Neural progenitor cell (in vitro differentiated cells): ENCODE results near the gene SLC35E1. TPM values are rescaled to one million over a fixed set of nuclear protein-coding genes. Genes with fewer than 3 reads are reported as not detected.

Source experiments
- DNase-seq: peaks from one replicate; pipeline ENCODE4 v3.0.0-alpha.2; 2016; ENCODE audit warnings: low spot score
- H2AFZ ChIP-seq: fragments of 200-600 bp; sonication (generic); replicated peaks from 2 replicates; pipeline ENCODE4 v1.6.1; 2016; ENCODE audit warnings: antibody characterized with exemption
- H3F3A ChIP-seq: fragments of 200-600 bp; sonication (generic); 2 replicates; pipeline ENCODE4 v1.6.1; 2016; ENCODE audit warnings: antibody characterized with exemption, low read depth
- H3K27ac ChIP-seq: fragments of 200-600 bp; sonication (generic); 2 replicates; pipeline ENCODE4 v1.5.1; 2016; ENCODE audit warnings: mild to moderate bottlenecking
- H3K27me3 ChIP-seq: fragments of 200-600 bp; sonication (generic); 2 replicates; pipeline ENCODE4 v1.6.1; 2016; ENCODE audit warnings: mild to moderate bottlenecking, moderate library complexity
- H3K36me3 ChIP-seq: fragments of 200-600 bp; sonication (generic); 2 replicates; pipeline ENCODE4 v1.5.1; 2016
- H3K4me1 ChIP-seq: fragments of 200-600 bp; sonication (generic); 2 replicates; pipeline ENCODE4 v1.6.1; 2016; ENCODE audit warnings: mixed run types
- H3K4me2 ChIP-seq: fragments of 200-600 bp; sonication (generic); 2 replicates; pipeline ENCODE4 v1.6.1; 2016
- H3K4me3 ChIP-seq: fragments of 200-600 bp; sonication (generic); 2 replicates; pipeline ENCODE4 v1.5.1; 2016
- H3K79me2 ChIP-seq: fragments of 200-600 bp; sonication (generic); 2 replicates; pipeline ENCODE4 v1.6.1; 2016; ENCODE audit warnings: low read depth
- H3K9ac ChIP-seq: fragments of 200-600 bp; sonication (generic); 2 replicates; pipeline ENCODE4 v1.6.1; 2016
- H3K9me3 ChIP-seq: fragments of 200-600 bp; sonication (generic); 2 replicates; pipeline ENCODE4 v1.5.1; 2016; ENCODE audit warnings: low read depth
- H4K20me1 ChIP-seq: fragments of 200-600 bp; sonication (generic); 2 replicates; pipeline ENCODE4 v1.6.1; 2016; ENCODE audit warnings: low read depth
- H3K27ac Mint-ChIP-seq: 3 replicates; pipeline ENCODE4 v1.8.0; 2021; ENCODE audit warnings: mixed read lengths
- H3K27me3 Mint-ChIP-seq: 2 replicates; pipeline ENCODE4 v1.8.0; 2022; ENCODE audit warnings: low read depth, mild to moderate bottlenecking, inconsistent platforms, moderate library complexity, mixed read lengths; ENCODE audit not compliant: insufficient read depth
- H3K36me3 Mint-ChIP-seq: 3 replicates; pipeline ENCODE4 v1.8.0; 2021; ENCODE audit warnings: mixed read lengths
- H3K4me1 Mint-ChIP-seq: 3 replicates; pipeline ENCODE4 v1.8.0; 2021; ENCODE audit warnings: mixed read lengths
- H3K4me3 Mint-ChIP-seq: 3 replicates; pipeline ENCODE4 v1.8.0; 2021; ENCODE audit warnings: mild to moderate bottlenecking, moderate library complexity, mixed read lengths
- H3K9me3 Mint-ChIP-seq: 3 replicates; pipeline ENCODE4 v1.8.0; 2020; ENCODE audit warnings: mixed read lengths
- CTCF ChIP-seq: fragments of 200-600 bp; sonication (generic); IDR thresholded peaks from 2 replicates; pipeline ENCODE4 v1.5.1; 2017; ENCODE audit warnings: antibody characterized with exemption, mild to moderate bottlenecking
- EZH2 ChIP-seq: fragments of 200-600 bp; sonication (generic); IDR thresholded peaks from 2 replicates; pipeline ENCODE4 v1.6.1; 2017; ENCODE audit warnings: antibody characterized with exemption, mild to moderate bottlenecking, moderate library complexity
- EZH2phosphoT487 ChIP-seq: fragments of 200-600 bp; sonication (generic); IDR thresholded peaks from 2 replicates; pipeline ENCODE4 v1.6.1; 2017; ENCODE audit warnings: antibody characterized with exemption
- total RNA-seq: library from RNA; depleted of rRNA; stranded (reverse); fragments of >200 nt; gene quantifications from 2 replicates; pipeline ENCODE4 v1.2.3, GENCODE V29; 2015; ENCODE audit warnings: low replicate concordance

The SLC35E1 gene
- total RNA-seq, 1 donor from 2014 or later = 16.4 TPM

GRCh38 chr19:16615808-16616207 is 43.6 kb upstream of the SLC35E1 start:
- no peak for DNase-seq
- Histone ChIP-seq H3K36me3 (no peaks in the 10 kb centered on the region), H3K9me3 (no peaks in the 10 kb centered on the region), H3K79me2 (peaks cover 99% of the 10 kb centered on the region), H3F3A (no peaks in the 10 kb centered on the region), H3K27me3 (no peaks in the 10 kb centered on the region), H3K9ac (no peak overlapping the region), H3K4me1 (no peaks in the 10 kb centered on the region), H3K4me3 (no peak overlapping the region), H4K20me1 (peaks cover 97% of the 10 kb centered on the region), H3K4me2 (no peak overlapping the region), H3K27ac (no peak overlapping the region), H2AFZ (no peak overlapping the region)
- Mint-ChIP-seq H3K27ac (no peak overlapping the region), H3K4me1 (peaks cover 8% of the 10 kb centered on the region), H3K36me3 (no peaks in the 10 kb centered on the region), H3K4me3 (no peak overlapping the region), H3K9me3 (no peaks in the 10 kb centered on the region), H3K27me3 (no peaks in the 10 kb centered on the region)
- TF ChIP-seq EZH2 = no peak
- no peak for TF ChIP-seq EZH2phosphoT487
- no peak for TF ChIP-seq CTCF

- Mint-ChIP-seq H3K9me3 (no peaks in the 10 kb centered on the region), H3K4me3 (no peak overlapping the region), H3K27me3 (no peaks in the 10 kb centered on the region), H3K27ac (no peak overlapping the region), H3K4me1 (peaks cover 8% of the 10 kb centered on the region), H3K36me3 (no peaks in the 10 kb centered on the region)
- Histone ChIP-seq H3K4me3 (no peak overlapping the region), H3K27ac (no peak overlapping the region), H3K9ac (no peak overlapping the region), H3K4me1 (no peaks in the 10 kb centered on the region), H3K9me3 (no peaks in the 10 kb centered on the region), H3K27me3 (no peaks in the 10 kb centered on the region), H3K79me2 (peaks cover 98% of the 10 kb centered on the region), H2AFZ (no peak overlapping the region), H3K36me3 (no peaks in the 10 kb centered on the region), H4K20me1 (peaks cover 97% of the 10 kb centered on the region), H3K4me2 (no peak overlapping the region), H3F3A (no peaks in the 10 kb centered on the region)
- TF ChIP-seq EZH2phosphoT487 = no peak
- no peak for TF ChIP-seq EZH2
- no peak for TF ChIP-seq CTCF
- no peak for DNase-seq
These were observed 42.7 kb upstream of the SLC35E1 start for GRCh38 chr19:16614941-16615340.

- no peak overlapping the region for H3K27ac Mint-ChIP-seq
- no peak for DNase-seq
These were observed 41.6 kb upstream of the SLC35E1 start for GRCh38 chr19:16613841-16614240.

More at GRCh38 chr19:16613841-16614240, 41.6 kb upstream of the SLC35E1 start:
- Histone ChIP-seq H3F3A (no peaks in the 10 kb centered on the region), H3K9me3 (no peaks in the 10 kb centered on the region), H3K27ac (no peak overlapping the region), H3K36me3 (no peaks in the 10 kb centered on the region), H3K79me2 (peaks cover 98% of the 10 kb centered on the region), H3K9ac (peak overlapping the region; percentile 22), H3K4me1 (no peaks in the 10 kb centered on the region), H3K4me2 (no peak overlapping the region), H3K27me3 (no peaks in the 10 kb centered on the region), H3K4me3 (no peak overlapping the region), H2AFZ (no peak overlapping the region), H4K20me1 (peaks cover 93% of the 10 kb centered on the region)
- H3K36me3 Mint-ChIP-seq = no peaks in the 10 kb centered on the region
- no peaks in the 10 kb centered on the region for H3K9me3 Mint-ChIP-seq
- TF ChIP-seq EZH2phosphoT487 (no peak), CTCF (no peak), EZH2 (no peak)
- no peak overlapping the region for H3K4me3 Mint-ChIP-seq
- H3K4me1 Mint-ChIP-seq = peaks cover 6% of the 10 kb centered on the region
- no peaks in the 10 kb centered on the region for H3K27me3 Mint-ChIP-seq
